ENCODE results near the gene SLC16A9. TPM values are rescaled to one million over a fixed set of nuclear protein-coding genes. Genes with fewer than 3 reads are reported as not detected.

SLC16A9 gene
- total RNA-seq, 2 donors from 2014 or later: 22.9 to 42.3 TPM

DNA sequence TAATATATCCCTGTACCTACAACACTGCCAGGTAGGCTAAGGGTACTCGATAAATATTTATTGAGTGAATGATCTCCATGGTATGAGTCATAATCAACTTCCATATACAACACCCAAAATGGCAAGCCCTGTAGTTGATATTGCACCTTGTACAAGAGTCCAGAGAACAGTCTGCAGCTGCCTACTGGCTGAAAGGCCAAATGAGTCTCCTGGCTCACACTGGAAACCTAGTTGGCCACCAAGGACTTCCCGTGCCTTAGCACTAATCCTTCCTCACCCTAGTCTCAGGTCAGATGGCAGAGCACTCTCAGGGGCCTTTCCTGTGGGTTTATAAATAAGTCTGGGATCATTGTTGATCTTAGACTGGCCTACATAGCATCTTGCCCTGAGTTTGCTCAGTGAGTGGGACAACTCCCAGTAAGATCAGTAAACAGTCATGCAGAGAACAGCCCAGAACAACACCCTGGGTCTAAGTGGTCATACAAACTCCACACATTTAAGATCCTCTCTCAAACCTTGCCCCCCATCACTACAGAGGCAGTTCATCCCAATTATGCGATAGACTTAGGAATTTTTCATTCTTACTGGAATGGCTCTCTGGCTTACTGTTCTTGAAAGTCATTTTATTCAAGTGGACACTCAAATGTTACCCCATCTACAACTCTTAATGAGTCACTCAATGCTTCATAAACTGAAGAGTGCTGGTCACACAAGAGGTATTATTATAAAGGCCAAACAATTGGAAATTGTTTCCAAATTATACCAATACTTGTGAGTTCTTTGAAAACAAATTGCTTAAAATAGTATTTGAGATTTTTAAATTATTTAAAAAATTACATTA lies 14.7 kb upstream of the SLC16A9 start:
- DNase-seq (peak; percentile 18 to 65), ATAC-seq (peak; percentile 94)
- intact Hi-C loops (cut with DNase I, micrococcal nuclease): no loop called here

DNA sequence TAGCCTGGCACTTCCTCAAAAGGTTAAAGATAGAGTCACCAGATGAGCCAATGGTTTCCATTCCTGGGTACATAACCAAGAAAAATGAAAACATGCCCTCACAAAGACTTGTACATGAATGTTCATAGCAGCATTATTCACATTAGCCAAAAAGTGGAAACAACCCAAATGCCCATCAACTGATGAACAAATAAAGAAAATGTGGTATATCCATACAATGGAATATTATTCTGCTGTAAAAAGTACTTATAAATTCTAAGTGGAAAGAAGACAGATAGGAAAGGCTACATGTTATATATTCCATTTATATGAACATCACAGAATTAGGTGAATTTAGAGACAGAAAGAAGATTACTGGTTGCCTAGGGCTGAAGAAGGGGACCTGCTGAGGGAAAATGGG lies 10.7 kb upstream of the SLC16A9 start:
- DNase-seq (no peak), ATAC-seq (no peak)
- intact Hi-C loops (cut with DNase I, micrococcal nuclease): no loop called here

DNA sequence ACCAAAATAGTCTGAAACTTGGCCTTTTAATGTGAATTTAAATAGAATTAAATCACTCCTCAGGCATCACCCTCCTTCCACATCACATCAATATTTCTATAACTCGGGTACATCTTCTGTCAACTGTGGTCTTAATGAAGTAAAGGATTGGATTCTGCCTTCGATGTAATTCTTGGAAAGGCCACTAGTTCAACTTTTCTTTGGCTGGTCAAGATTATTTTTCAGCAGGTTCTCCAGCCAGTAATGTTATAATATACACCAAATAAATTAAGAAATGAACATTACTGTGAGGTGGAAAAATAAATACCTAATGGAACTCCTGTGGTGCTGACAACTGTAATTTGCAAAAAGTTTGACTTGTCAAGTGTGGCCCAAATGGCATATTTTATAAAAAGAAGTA lies 9.7 kb upstream of the SLC16A9 start:
- DNase-seq (no peak), ATAC-seq (no peak)
- intact Hi-C loops (cut with DNase I, micrococcal nuclease): no loop called here

DNA sequence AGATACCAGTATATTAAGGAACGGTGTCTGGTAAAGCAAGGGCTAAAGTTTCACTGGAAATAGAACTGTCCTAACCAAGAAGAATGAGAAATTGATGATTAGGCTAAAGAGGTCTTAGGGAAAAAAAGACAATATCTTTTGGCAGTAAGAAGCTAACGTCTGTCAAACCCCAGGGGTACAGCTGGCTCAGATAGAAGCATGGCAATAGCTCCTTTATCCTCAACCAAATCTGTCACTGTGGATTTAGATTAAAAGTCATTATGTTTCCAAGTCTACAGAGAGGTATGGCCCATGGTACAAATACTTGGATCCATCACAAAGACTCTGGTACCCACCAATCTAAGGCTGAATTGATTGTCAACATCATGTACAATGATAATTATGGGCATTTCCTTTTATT lies 8.6 kb upstream of the SLC16A9 start:
- ATAC-seq (no peak), DNase-seq (no peak)
- intact Hi-C loops (cut with DNase I, micrococcal nuclease): no loop called here

DNA sequence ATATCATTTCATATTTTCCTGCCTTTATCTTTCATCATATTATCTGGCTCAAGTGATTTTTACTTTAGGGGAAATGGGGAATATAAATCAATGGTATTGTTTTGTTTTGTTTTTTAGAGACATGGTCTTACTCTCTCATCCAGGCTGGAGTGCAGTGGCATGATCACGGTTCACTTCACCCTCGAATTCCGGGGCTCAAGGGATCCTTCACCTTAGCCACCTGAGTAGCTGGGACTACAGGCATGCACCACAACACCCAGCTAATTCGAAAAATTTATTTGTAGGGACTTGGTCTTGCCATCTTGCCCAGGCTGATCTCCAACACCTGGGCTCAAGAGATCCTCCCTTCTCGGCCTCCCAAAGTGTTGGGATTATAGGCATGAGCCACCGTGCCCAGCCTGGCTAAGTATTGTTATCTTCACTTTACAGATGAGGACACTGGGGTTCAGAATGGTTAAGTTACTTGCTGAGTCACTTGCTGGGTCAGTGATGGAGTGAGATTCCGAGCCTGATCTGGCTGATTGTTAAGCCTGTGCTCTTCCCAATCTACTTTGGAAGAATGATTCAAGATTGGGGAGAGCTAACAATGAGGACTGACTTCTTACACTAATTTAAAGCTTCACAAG lies 3.7 kb upstream of the SLC16A9 start:
- intact Hi-C loops (cut with DNase I, micrococcal nuclease): no loop called here
- ATAC-seq: no peak

DNA sequence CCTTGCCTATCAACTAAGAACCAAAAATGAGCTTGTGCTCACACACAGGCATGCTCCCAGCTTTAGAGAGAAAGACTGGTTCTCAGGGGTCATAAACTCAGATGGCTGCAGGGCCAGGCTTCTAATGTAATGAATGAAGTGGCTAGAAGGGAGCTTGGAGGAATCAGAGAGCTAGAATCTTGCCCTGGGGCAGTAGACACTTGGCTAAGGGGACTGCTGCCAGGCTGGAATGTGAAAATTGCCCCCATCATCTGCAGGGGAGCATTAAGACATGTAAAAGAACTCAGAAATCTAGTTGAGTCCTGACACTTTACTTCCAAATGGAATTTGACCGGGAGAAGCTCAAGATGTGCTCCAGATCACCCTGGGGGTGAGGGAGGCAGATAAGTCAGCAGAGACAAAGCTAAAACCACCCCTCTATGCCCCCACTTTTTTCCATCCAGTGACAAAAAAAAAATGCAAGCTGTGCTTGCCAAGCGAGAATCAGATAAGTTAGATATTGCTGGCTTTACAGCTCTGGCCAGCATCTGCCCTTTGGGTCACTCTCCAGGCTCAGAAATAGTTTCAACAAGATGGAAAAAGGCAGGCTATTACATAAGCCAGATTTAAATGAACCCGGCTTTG lies 2.3 kb upstream of the SLC16A9 start:
- DNase-seq: no peak
- no peak for ATAC-seq
- intact Hi-C loops (cut with DNase I, micrococcal nuclease): no loop called here

More for the DNA sequence above, 3.7 kb upstream of the SLC16A9 start:
- DNase-seq: no peak

GRCh38 chr10:59708816-59709394 lies 745 bp downstream of the SLC16A9 start:
- DNase-seq (peak; percentile 50 to 70), ATAC-seq (peak; percentile 73)
- intact Hi-C loops (cut with DNase I, micrococcal nuclease): no loop called here

- intact Hi-C loops (cut with DNase I, micrococcal nuclease): no loop called here
- ATAC-seq (no peak), DNase-seq (no peak)
Observed at GRCh38 chr10:59706851-59707797, 2.5 kb downstream of the SLC16A9 start.

GRCh38 chr10:59705931-59706330 lies 3.7 kb downstream of the SLC16A9 start:
- ATAC-seq (no peak), DNase-seq (no peak)
- intact Hi-C loops (cut with DNase I, micrococcal nuclease): no loop called here

DNA sequence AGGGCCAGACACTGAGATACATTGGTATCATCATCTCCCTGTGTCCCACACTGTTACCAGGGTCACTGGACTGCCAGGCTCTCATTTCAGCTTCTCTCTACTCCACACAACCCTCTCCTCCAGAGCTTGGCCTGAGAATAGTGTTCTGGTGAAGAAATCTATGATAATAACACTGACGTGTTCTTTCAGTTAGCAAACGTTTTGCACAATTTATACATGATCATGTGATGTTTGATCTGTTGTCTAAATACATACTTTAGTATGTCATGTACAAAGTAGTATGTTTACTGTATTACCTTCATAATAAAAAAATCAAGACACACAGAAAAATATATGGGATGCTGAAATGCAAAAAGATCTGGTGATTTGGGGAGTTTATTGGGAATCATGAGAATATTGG lies 5.0 kb downstream of the SLC16A9 start:
- ATAC-seq: no peak
- intact Hi-C loops (cut with DNase I, micrococcal nuclease): no loop called here
- DNase-seq: no peak

DNA sequence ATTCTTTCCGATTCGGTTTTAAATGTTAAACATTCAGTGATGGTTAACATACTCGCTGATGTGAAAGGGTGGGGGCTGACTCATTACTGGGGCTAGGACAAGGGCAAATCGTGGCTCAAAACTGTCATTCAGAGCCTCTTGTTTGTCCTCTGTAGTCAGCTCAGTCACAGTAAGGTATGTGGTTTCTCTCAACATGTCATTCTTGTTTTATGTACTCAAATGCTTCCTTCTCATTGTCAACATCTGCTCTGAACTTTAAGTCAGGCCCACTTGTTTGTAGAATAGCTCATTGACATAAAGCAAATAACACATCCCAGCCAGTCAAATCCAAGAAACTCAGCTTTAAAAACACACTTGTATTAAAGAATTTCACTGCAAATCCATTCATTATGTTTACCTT lies 7.3 kb downstream of the SLC16A9 start:
- ATAC-seq (peak; percentile 77), DNase-seq (no peak)
- intact Hi-C loops (cut with DNase I, micrococcal nuclease): no loop called here

GRCh38 chr10:59700709-59701108 lies 8.9 kb downstream of the SLC16A9 start:
- ATAC-seq: no peak
- intact Hi-C loops (cut with DNase I, micrococcal nuclease): no loop called here
- no peak for DNase-seq

GRCh38 chr10:59698326-59698725 lies 11.3 kb downstream of the SLC16A9 start:
- no peak for ATAC-seq
- DNase-seq: no peak
- intact Hi-C loops (cut with DNase I, micrococcal nuclease): no loop called here

- intact Hi-C loops (cut with DNase I, micrococcal nuclease): no loop called here
- ATAC-seq (no peak), DNase-seq (no peak)
Observed at GRCh38 chr10:59695637-59696036, 14.0 kb downstream of the SLC16A9 start.

GRCh38 chr10:59694936-59695335 lies 14.7 kb downstream of the SLC16A9 start:
- ATAC-seq: no peak
- DNase-seq: no peak
- intact Hi-C loops (cut with DNase I, micrococcal nuclease): no loop called here

- ATAC-seq (peak; percentile 72), DNase-seq (no peak)
- intact Hi-C loops (cut with DNase I, micrococcal nuclease): no loop called here
Observed at GRCh38 chr10:59692113-59692512, 17.5 kb downstream of the SLC16A9 start.

GRCh38 chr10:59688921-59689351 lies 20.7 kb downstream of the SLC16A9 start:
- intact Hi-C loops (cut with DNase I, micrococcal nuclease): no loop called here
- DNase-seq: peak; percentile 33 to 37
- ATAC-seq: peak; percentile 89

- ATAC-seq: no peak
- no peak for DNase-seq
- intact Hi-C loops (cut with DNase I, micrococcal nuclease): no loop called here
Observed at GRCh38 chr10:59687657-59688056, 22.0 kb downstream of the SLC16A9 start.

- DNase-seq (no peak), ATAC-seq (no peak)
- intact Hi-C loops (cut with DNase I, micrococcal nuclease): no loop called here
Observed at GRCh38 chr10:59684006-59684405, 25.6 kb downstream of the SLC16A9 start.
